Chondrocyte (in vitro differentiated cells): ENCODE data around the gene RBM26. TPM values are rescaled to one million over a fixed set of nuclear protein-coding genes. Genes with fewer than 3 reads are reported as not detected.

Experiments used
- DNase-seq: peaks from one replicate; pipeline ENCODE4 v3.0.0; 2021; ENCODE audit warnings: mixed read lengths, low spot score
- H3K27ac Mint-ChIP-seq: one replicate; pipeline ENCODE4 v1.8.0; 2021; ENCODE audit warnings: mild to moderate bottlenecking, moderate library complexity, mixed read lengths; ENCODE audit not compliant: unreplicated experiment
- H3K27me3 Mint-ChIP-seq: 2 replicates; pipeline ENCODE4 v1.8.0; 2021; ENCODE audit warnings: low read depth, mixed read lengths
- H3K36me3 Mint-ChIP-seq: 2 replicates; pipeline ENCODE4 v1.8.0; 2021; ENCODE audit warnings: low read depth, mixed read lengths
- H3K4me1 Mint-ChIP-seq: 2 replicates; pipeline ENCODE4 v1.8.0; 2021; ENCODE audit warnings: low read depth, mild to moderate bottlenecking, mixed read lengths
- H3K4me3 Mint-ChIP-seq: one replicate; pipeline ENCODE4 v1.8.0; 2021; ENCODE audit warnings: mild to moderate bottlenecking, moderate library complexity, mixed read lengths; ENCODE audit not compliant: unreplicated experiment
- H3K9me3 Mint-ChIP-seq: 2 replicates; pipeline ENCODE4 v1.8.0; 2021; ENCODE audit warnings: low read depth, mixed read lengths
- total RNA-seq: library from RNA; stranded (reverse); gene quantifications from 3 replicates; pipeline ENCODE4 v1.2.1, GENCODE V29; 2021
- TF ChIP-seq, protein P1 (sequence below): fragments of 200-600 bp; sonication (generic); IDR thresholded peaks from 2 replicates; pipeline ENCODE4 v1.5.0; 2021; ENCODE audit warnings: antibody characterized with exemption, mild to moderate bottlenecking, moderate library complexity

Gene RBM26
- total RNA-seq, 1 donor from 2014 or later: 29.1 TPM

DNA sequence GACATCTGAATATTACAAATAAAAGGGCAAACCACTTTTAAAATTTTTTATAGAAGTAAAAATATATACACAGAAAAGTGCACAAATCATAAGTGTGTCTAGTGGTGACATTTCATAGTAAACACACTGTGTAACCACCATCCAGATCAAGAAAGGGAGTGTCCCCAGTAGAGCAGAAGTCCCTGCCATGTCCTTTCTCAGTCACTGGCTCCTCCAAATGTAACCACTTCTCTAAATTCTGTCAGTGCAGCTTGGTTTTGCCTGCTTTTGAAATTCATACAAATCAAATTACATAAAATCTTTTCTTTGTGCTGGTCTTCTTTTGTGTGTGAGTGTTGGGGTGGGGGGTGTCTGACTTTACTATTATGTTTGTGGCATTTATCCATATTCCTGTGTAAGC lies 116.5 kb downstream of the RBM26 start:
- H3K4me3 Mint-ChIP-seq: no peak overlapping the region
- H3K4me1 Mint-ChIP-seq: no peaks in the 10 kb centered on the region
- no peak for DNase-seq
- H3K27me3 Mint-ChIP-seq: peaks cover 11% of the 10 kb centered on the region
- peaks cover 3% of the 10 kb centered on the region for H3K9me3 Mint-ChIP-seq
- H3K27ac Mint-ChIP-seq: no peak overlapping the region
- peaks cover 2% of the 10 kb centered on the region for H3K36me3 Mint-ChIP-seq
- TF ChIP-seq, protein P1, sequence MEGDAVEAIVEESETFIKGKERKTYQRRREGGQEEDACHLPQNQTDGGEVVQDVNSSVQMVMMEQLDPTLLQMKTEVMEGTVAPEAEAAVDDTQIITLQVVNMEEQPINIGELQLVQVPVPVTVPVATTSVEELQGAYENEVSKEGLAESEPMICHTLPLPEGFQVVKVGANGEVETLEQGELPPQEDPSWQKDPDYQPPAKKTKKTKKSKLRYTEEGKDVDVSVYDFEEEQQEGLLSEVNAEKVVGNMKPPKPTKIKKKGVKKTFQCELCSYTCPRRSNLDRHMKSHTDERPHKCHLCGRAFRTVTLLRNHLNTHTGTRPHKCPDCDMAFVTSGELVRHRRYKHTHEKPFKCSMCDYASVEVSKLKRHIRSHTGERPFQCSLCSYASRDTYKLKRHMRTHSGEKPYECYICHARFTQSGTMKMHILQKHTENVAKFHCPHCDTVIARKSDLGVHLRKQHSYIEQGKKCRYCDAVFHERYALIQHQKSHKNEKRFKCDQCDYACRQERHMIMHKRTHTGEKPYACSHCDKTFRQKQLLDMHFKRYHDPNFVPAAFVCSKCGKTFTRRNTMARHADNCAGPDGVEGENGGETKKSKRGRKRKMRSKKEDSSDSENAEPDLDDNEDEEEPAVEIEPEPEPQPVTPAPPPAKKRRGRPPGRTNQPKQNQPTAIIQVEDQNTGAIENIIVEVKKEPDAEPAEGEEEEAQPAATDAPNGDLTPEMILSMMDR: no peak

DNA sequence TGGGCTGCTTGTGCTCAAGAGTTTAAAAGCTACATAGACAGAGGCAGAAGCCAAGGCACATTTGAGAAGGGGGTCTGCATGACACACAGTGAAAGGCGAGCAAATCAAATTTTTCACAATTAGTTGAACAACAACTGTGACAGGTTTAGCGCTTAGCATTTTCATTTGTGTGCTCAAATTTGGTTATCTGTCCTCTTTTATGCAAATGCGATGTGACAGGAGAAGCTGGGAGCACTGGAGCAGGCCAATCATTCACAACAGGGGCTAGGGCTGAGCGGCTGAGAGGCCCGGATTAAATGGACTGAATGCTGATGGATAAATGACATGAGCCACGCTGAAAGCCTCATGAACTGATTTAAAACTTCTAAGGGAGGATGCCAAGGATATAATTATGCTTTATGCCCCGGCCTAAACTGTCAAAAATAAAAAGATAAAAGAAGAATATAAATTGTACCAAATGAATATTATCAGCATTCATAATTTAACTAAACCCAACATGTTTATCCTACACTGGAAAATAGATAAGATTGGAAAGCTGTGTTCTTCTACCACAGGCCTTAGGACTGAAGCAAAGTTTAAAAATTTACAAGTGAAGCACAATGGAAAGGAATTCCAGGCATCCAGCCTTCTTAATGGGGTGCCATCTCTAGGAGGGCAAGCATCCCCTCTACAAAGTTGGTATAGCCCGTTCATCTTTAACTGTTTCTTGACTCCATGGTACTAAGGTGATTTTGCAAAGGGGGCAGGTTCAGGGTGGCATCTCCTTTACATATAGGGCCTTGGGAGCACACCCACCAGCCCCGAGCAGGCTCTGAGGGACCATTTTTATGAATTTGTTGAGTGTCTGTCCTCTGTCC lies 117.9 kb downstream of the RBM26 start:
- Mint-ChIP-seq H3K4me3 (no peak overlapping the region), H3K4me1 (no peaks in the 10 kb centered on the region), H3K27me3 (peaks cover 12% of the 10 kb centered on the region), H3K9me3 (peaks cover 3% of the 10 kb centered on the region), H3K27ac (no peak overlapping the region), H3K36me3 (peaks cover 2% of the 10 kb centered on the region)
- DNase-seq: no peak
- TF ChIP-seq, protein P1: no peak

DNA sequence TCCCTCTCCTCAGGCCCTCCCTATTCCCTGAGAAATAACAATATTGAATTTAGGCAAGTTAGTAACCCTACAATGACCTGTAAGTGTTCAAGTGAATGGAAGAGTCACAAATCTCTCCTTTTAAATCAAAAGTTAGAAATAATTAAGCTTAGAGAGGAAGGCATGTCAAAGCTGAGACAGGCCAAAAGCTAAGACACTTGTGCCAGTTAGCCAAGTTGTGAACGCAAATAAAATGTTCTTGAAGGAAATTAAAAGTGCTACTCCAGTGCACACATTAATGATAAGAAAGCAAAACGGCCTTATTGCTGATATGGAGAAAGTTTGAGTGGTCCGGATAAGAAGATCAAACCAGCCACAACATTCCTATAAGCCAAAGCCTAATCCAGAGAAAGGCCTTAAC lies 120.9 kb downstream of the RBM26 start:
- Mint-ChIP-seq H3K27ac (no peak overlapping the region), H3K9me3 (peaks cover 3% of the 10 kb centered on the region), H3K36me3 (no peaks in the 10 kb centered on the region), H3K4me3 (no peak overlapping the region), H3K4me1 (no peaks in the 10 kb centered on the region), H3K27me3 (peaks cover 6% of the 10 kb centered on the region)
- TF ChIP-seq, protein P1: no peak
- DNase-seq: no peak

DNA sequence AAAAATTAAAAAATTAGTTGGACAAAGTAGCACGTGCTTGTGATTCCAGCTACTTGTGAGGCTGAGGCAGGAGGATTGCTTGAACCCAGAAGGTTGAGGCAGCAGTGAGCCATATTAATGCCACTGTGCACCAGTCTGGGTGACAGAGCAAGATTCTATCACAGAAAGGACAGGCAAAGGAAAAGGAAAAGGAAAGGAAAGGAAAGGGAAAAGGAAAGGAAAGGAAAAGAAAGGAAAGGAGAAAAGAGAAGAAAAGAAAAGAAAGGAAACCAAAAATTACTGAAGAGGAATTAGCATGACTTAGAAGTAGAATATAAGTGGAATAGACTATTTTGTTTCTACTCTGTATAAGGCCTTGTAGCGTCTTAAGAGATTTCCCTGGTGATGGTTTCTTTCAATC lies 122.3 kb downstream of the RBM26 start:
- no peak for DNase-seq
- H3K27ac Mint-ChIP-seq: no peak overlapping the region
- H3K27me3 Mint-ChIP-seq: peaks cover 4% of the 10 kb centered on the region
- peaks cover 3% of the 10 kb centered on the region for H3K9me3 Mint-ChIP-seq
- TF ChIP-seq, protein P1: no peak
- H3K4me1 Mint-ChIP-seq: no peaks in the 10 kb centered on the region
- no peak overlapping the region for H3K4me3 Mint-ChIP-seq
- H3K36me3 Mint-ChIP-seq: no peaks in the 10 kb centered on the region

DNA sequence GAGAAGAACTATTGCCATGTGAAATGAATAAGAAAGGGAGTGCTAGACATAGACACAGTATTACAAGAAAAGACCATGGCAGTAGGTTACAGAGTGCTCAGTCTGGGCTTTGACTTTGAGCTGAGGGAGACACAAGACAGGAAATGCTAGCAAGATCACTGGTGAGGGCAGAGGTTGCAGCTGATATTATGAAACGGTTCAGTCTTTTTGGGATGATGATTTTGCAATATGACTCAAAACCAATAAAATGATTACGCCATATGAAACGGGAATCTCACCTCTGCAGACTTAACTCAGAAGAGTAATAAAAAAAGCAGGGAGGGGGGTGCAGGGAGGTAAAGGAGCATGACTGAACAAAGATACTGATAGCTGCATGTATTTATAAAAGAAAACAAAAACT lies 123.1 kb downstream of the RBM26 start:
- H3K27ac Mint-ChIP-seq: no peak overlapping the region
- H3K36me3 Mint-ChIP-seq: no peaks in the 10 kb centered on the region
- H3K27me3 Mint-ChIP-seq: peaks cover 3% of the 10 kb centered on the region
- peaks cover 3% of the 10 kb centered on the region for H3K9me3 Mint-ChIP-seq
- H3K4me1 Mint-ChIP-seq: no peaks in the 10 kb centered on the region
- no peak overlapping the region for H3K4me3 Mint-ChIP-seq
- TF ChIP-seq, protein P1: no peak
- DNase-seq: no peak
